SW480 (cell line): ENCODE data around the gene PRDM16.
"Not testable (repeated sequence)": the region's sequence is repeated elsewhere in the genome, so short reads cannot be mapped to it uniquely, and the experiment has no call there.

Experiments used
- DNase-seq: peaks from one replicate; pipeline ENCODE4 v3.0.0-alpha.2; 2016; ENCODE audit warnings: low spot score

The PRDM16 gene

GRCh38 chr1:3082051-3082450 lies 13.0 kb downstream of the PRDM16 start:
- no peak for DNase-seq

GRCh38 chr1:3082571-3083516 lies 13.8 kb downstream of the PRDM16 start:
- DNase-seq = no peak

- no peak for DNase-seq
These were observed 15.2 kb downstream of the PRDM16 start for GRCh38 chr1:3084154-3084553.

GRCh38 chr1:3084726-3085125 lies 15.7 kb downstream of the PRDM16 start:
- no peak for DNase-seq

GRCh38 chr1:3085721-3086120 lies 16.7 kb downstream of the PRDM16 start:
- DNase-seq = no peak

GRCh38 chr1:3086272-3086974 lies 17.4 kb downstream of the PRDM16 start:
- DNase-seq = no peak

- no peak for DNase-seq
These were observed 18.0 kb downstream of the PRDM16 start for GRCh38 chr1:3087049-3087448.

GRCh38 chr1:3087946-3088668 lies 19.1 kb downstream of the PRDM16 start:
- DNase-seq = not testable (repeated sequence)

GRCh38 chr1:3089490-3089889 lies 20.5 kb downstream of the PRDM16 start:
- DNase-seq = no peak

- DNase-seq = no peak
These were observed 22.3 kb downstream of the PRDM16 start for GRCh38 chr1:3091334-3091733.

GRCh38 chr1:3092530-3092929 lies 23.5 kb downstream of the PRDM16 start:
- DNase-seq = no peak

GRCh38 chr1:3093898-3094626 lies 25.1 kb downstream of the PRDM16 start:
- DNase-seq = no peak

- DNase-seq = no peak
These were observed 26.1 kb downstream of the PRDM16 start for GRCh38 chr1:3094863-3095780.

- DNase-seq = no peak
These were observed 27.3 kb downstream of the PRDM16 start for GRCh38 chr1:3096345-3096744.

GRCh38 chr1:3097231-3097630 lies 28.2 kb downstream of the PRDM16 start:
- DNase-seq = no peak

- no peak for DNase-seq
These were observed 28.9 kb downstream of the PRDM16 start for GRCh38 chr1:3097861-3098260.

- DNase-seq = no peak
These were observed 30.9 kb downstream of the PRDM16 start for GRCh38 chr1:3099861-3100260.

GRCh38 chr1:3101124-3101939 lies 32.3 kb downstream of the PRDM16 start:
- DNase-seq = no peak

GRCh38 chr1:3102641-3103040 lies 33.6 kb downstream of the PRDM16 start:
- DNase-seq = no peak
